Activated CD4-positive, alpha-beta T cell treated with anti-CD3 and anti-CD28 coated beads, Interleukin-2, Interleukin-6, amounts not matched to agents 100 ng/mL and 50 ng/mL, durations not matched to agents 16 hours and 8 hours (primary cell): Measurements from ENCODE around the gene FRMD8.

Experiments used
- DNase-seq: peaks from one replicate; pipeline ENCODE4 v3.0.0-alpha.2; 2020

The FRMD8 gene

DNA sequence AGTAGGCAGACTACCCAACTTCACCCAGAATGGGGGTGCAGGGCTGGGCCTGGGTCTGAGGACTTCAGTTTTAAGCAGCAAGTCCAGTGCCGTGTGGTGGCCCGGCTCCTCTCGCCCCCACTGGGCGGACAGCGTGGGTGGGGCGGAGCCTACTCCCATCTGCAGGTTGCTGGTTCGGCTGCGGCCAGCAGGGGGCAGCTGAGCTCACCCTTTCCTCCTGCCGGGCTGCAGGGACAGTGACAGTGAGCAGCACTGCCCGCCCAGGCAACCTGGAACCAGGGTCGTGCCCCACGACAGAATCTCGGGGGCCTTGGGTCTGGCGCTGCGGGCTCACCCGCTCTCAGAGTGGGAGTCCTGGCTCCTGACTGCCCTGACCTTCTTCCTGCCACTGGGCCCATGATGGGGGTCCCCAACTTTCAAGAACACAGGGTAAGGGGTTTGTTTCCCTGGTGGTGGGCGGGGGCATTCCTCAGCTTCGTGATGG lies 29.9 kb downstream of the FRMD8 start:
- DNase-seq, result peak; percentile 95

DNA sequence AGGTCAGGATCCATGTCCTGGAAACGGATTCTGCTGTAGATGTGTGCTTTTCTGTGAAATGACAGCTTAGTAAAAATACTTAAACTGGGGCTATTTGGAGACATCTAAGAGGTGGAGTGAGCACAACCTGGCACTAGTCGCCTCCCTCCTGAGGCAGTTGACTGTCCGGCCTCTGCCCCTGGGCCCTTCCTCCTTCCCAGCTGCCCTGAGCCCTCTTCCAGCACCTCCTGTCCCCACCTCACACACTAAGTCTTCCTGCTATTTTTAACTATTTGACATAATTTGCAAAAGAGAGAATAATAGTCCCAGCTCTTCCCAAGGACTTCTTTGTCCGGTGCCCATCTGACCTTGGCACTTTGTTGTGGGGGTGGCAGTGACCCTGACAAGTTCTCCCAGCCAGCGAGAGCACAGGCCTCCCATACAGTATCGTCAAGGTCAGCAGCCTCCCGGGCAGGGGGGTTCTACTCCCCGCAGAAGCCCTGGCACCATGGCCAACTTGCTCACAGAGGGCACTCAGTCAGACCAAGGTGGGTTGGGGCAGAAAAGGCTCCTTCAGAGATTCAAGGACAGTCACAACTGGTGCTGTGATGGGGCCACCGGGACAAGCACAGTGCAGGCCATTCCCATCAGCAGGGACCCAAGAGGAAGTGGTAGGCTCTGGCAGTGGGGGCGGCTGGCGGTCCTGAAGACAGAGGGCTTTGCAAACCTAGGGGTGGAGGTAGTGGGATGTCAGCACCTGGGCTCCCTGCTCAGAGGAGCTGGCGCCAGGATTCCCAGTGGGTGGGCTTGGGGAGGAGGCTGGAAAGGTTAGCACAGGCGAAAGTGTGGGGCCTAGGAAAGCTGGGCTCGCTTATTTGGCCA lies 30.6 kb downstream of the FRMD8 start:
- peak; percentile 45 for DNase-seq

GRCh38 chr11:65417702-65418430 lies 31.4 kb downstream of the FRMD8 start:
- peak; percentile 61 for DNase-seq

DNA sequence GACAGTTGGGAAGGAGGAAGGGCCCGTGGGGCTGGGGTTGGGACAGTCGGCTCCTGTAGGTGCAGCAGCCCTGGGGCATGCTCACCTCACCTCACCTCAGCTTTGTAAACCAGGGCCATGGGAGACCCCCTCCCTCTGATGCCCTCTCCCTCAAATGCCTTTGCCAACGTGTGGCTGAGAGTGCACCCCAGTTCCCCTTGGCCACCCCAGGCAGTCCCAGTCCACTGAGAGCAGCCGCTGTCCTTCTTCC lies 31.9 kb downstream of the FRMD8 start:
- DNase-seq, result no peak

GRCh38 chr11:65418681-65419459 lies 32.4 kb downstream of the FRMD8 start:
- DNase-seq, result peak; percentile 97

DNA sequence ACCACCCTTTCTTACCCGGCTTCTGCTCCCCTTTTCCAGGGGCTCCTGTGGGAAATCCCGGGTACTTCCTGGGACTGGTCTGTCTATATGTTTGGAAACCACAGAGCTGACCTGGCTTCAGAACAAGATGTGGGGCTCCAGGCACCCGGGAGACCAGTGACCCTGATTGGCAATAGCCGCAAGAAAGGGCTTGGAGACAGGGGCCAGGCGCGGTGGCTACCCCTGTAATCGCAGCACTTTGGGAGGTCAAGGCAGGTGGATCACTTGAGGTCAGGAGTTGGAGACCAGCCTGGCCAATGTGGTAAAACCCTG lies 33.0 kb downstream of the FRMD8 start:
- no peak for DNase-seq

DNA sequence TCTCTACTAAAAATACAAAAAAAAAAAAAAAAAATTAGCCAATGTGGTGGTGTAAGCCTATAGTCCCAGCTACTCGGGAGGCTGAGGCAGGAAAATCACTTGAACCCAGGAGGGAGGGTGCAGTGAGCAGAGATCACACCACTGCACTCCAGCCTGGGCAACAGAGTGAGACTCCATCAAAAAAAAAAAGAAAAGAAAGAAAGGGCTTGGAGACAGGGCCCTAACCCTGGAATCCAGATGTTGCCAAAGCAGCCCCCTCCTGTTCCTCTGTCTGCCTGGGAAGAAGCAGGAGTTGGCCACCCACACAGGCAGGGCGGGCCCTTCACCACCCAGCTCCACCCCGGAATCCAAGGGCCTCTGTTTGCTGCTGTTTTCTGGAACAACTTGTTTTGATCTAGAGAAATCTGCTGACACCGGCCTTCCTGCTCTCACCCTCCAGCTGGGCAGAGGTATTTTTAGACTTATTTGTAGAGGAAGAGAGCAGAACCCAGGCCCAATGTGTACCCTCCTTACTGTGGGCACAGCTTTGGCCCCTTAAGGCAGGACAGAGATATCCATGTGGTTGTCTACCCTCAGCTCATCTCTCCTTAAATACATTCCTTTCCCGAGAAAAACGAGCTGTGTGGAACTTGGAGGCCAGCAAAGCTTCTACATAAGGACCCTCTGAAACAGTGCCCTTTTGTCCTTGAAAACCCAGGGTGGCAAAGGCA lies 33.5 kb downstream of the FRMD8 start:
- peak; percentile 87 for DNase-seq

- DNase-seq, result no peak
Observed at GRCh38 chr11:65420506-65420905, 34.1 kb downstream of the FRMD8 start.

DNA sequence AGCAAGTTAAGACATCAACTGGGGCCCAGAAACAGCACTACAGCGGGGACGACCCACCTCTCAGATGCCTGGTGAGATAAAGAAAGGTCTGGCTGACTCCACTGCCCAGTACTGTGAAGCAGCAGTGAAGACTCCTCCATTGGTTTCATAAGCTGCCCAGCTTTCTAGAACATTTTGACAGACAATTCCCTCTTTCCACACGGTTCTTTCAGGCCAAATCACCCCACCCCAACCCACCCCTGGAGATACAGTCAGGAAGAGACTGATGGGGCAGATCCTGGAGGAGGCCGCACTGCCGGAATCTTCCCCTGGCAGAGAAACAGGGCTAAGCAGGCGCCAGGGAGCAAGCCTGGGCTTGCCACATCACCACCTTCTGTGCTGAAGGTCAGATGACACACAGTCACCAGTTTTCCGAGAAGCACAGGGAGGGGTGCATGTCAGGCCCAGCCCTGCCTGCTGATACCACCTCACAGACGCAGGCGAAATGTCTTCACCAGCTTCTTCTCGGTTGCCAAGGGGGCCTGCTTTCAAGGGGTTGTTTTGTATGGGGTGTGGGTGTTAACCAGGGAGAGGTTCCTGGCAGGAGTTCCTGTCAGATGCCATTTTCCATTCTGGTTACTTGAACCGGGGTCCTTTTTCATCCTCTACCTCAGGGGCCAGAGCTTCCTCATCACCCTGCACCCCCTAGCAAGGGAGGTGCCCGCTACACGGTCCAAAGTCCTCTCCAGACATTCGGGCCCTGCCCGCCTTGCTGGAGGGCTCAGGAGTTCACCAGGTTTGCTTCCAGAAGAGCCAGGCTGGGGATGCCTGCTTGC lies 34.7 kb downstream of the FRMD8 start:
- DNase-seq, result peak; percentile 95

DNA sequence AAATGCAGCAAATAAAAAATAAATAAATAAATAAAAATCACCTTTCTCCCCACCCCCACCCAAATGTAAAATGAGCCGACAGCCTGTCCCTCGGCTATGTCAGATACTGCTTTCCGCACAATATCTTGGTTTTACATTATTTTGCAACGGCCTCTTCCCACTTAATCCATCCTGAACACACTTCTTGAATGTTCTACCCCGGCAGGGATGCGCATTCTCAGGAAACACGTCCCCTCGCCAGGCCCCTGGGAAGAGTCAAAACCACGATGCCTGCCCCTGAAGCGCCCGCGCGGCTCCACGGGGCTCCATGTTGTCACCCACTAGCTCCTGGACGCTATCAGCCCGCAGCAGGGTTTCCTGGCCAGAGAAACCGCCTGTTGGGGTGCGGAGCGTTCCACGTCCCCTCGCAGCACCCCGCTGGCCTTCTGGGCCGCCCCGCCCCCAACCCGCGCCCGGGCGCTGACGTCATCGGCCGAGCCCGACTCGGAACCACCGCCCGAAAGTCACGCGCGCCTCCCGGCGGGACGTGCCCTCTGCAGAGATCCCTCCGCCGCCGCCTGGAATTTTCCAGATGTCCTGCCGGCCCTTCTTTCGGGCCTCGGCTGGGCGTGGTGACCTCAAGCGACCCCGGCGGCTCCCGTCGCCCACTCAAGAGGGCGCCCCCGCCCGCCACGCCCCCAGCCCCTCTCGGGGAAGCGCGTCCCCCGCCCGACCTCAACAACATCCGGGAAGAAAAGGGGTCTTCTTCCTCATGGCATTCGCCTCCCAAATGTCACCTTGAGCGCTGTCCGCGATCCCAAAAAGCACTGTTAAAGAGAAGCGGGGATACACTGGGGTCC lies 35.6 kb downstream of the FRMD8 start:
- peak; percentile 97 for DNase-seq

- peak; percentile 97 for DNase-seq
Observed at GRCh38 chr11:65422633-65423515, 36.4 kb downstream of the FRMD8 start, which contains the start of gene NEAT1. Gene NEAT1, plus strand, starts transcription at chr11:65422798.

DNA sequence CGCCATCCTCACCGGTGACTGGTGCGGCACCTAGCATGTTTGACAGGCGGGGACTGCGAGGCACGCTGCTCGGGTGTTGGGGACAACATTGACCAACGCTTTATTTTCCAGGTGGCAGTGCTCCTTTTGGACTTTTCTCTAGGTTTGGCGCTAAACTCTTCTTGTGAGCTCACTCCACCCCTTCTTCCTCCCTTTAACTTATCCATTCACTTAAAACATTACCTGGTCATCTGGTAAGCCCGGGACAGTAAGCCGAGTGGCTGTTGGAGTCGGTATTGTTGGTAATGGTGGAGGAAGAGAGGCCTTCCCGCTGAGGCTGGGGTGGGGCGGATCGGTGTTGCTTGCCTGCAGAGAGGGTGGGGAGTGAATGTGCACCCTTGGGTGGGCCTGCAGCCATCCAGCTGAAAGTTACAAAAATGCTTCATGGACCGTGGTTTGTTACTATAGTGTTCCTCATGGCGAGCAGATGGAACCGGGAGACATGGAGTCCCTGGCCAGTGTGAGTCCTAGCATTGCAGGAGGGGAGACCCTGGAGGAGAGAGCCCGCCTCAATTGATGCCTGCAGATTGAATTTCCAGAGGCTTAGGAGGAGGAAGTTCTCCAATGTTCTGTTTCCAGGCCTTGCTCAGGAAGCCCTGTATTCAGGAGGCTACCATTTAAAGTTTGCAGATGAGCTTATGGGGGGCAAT lies 37.2 kb downstream of the FRMD8 start:
- DNase-seq, result peak; percentile 55

- DNase-seq, result peak; percentile 72
Observed at GRCh38 chr11:65424205-65425104, 38.0 kb downstream of the FRMD8 start.

- peak; percentile 94 for DNase-seq
Observed at GRCh38 chr11:65425105-65425970, 38.9 kb downstream of the FRMD8 start.

DNA sequence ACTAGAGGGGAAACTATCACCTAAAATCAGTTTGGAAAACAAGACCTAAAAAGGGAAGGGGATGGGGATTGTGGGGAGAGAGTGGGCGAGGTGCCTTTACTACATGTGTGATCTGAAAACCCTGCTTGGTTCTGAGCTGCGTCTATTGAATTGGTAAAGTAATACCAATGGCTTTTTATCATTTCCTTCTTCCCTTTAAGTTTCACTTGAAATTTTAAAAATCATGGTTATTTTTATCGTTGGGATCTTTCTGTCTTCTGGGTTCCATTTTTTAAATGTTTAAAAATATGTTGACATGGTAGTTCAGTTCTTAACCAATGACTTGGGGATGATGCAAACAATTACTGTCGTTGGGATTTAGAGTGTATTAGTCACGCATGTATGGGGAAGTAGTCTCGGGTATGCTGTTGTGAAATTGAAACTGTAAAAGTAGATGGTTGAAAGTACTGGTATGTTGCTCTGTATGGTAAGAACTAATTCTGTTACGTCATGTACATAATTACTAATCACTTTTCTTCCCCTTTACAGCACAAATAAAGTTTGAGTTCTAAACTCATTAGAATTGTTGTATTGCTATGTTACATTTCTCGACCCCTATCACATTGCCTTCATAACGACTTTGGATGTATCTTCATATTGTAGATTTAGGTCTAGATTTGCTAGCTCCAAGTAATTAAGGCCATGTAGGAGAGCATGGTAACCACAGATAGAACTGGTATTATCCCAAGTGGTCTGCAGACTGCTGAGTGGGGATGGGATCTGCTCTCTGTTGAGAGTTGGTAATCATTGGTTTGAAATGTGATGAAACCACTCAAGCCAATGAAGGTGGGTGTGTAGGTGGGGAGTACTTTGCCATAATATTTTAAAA lies 39.8 kb downstream of the FRMD8 start:
- DNase-seq, result peak; percentile 87
